K562 (cell line): ENCODE measurements around the gene CCP110. TPM values are rescaled to one million over a fixed set of nuclear protein-coding genes. Genes with fewer than 3 reads are reported as not detected.

ENCODE experiments used
- ARID4B ChIP-seq: sonication (generic); formaldehyde crosslinking; IDR thresholded peaks from 2 replicates; pipeline ENCODE4 v1.8.0; 2022; ENCODE audit warnings: mild to moderate bottlenecking, missing genetic modification reagents
- CREB3 ChIP-seq: fragments of 450-650 bp; conservative IDR thresholded peaks from 2 replicates; pipeline ENCODE4 v1.6.1; 2016; ENCODE audit warnings: missing genetic modification characterization, low read depth, mild to moderate bottlenecking, missing compliant biosample characterization, moderate library complexity
- E2F1 ChIP-seq: sonication (generic); formaldehyde crosslinking; IDR thresholded peaks from 2 replicates; pipeline ENCODE4 v1.8.1; 2023; ENCODE audit warnings: mild to moderate bottlenecking, missing genetic modification reagents, moderate library complexity
- FOXJ2 ChIP-seq: fragments of 200-800 bp; sonication (Bioruptor generic); IDR thresholded peaks from 2 replicates; pipeline ENCODE4 v1.6.1; 2016; ENCODE audit warnings: missing genetic modification characterization, missing compliant biosample characterization
- HNRNPLL ChIP-seq: fragments of 200-400 bp; formaldehyde crosslinking; IDR thresholded peaks from 2 replicates; pipeline ENCODE4 v1.6.1; 2017; ENCODE audit warnings: low read length, low read depth, mild to moderate bottlenecking; ENCODE audit not compliant: poor library complexity, severe bottlenecking
- RBFOX2 ChIP-seq: fragments of 200-400 bp; formaldehyde crosslinking; IDR thresholded peaks from 2 replicates; pipeline ENCODE4 v1.6.1; 2017; ENCODE audit warnings: low read depth, mild to moderate bottlenecking, low read length, moderate library complexity
- RBM22 ChIP-seq: fragments of 200-400 bp; formaldehyde crosslinking; IDR thresholded peaks from 2 replicates; pipeline ENCODE4 v1.6.1; 2018; ENCODE audit warnings: low read length, low read depth; ENCODE audit not compliant: poor library complexity, severe bottlenecking
- STAT6 ChIP-seq: sonication (generic); formaldehyde crosslinking; IDR thresholded peaks from 2 replicates; pipeline ENCODE4 v1.8.1; 2023; ENCODE audit warnings: mild to moderate bottlenecking, missing genetic modification reagents
- ZC3H8 ChIP-seq: fragments of 450-650 bp; IDR thresholded peaks from 2 replicates; pipeline ENCODE4 v1.6.1; 2017
- ZNF592 ChIP-seq: fragments of 450-650 bp; IDR thresholded peaks from 2 replicates; pipeline ENCODE4 v1.6.1; 2017; ENCODE audit warnings: antibody characterized with exemption, mild to moderate bottlenecking
- polyA plus RNA-seq, 8 experiments: library from polyadenylated mRNA; depleted of rRNA in 4 of 8; stranded (reverse) in 5 of 8; unstranded in 3 of 8; fragments of >200 nt; fragmentation: Nextera tagmentation in 2 of 8; fragmentation: Illumina TruSeq in 1 of 8; extraction: Ambion mirVana in 2 of 8; extraction: Trizol in 1 of 8; gene quantifications; 2 replicates each; pipeline versions ENCODE4 v1.2.1 to v1.2.3, GENCODE V29; 2011 to 2014; ENCODE audit warnings: inconsistent platforms in 1 of 8, missing spikeins in 1 of 8
- total RNA-seq, 7 experiments: library from RNA; depleted of rRNA in 6 of 7; stranded (reverse); fragments of >200 nt in 6 of 7; fragmentation: Illumina TruSeq in 2 of 7; extraction: Trizol in 2 of 7; gene quantifications; 2 replicates each; pipeline versions ENCODE4 v1.2.1 to v1.2.3, GENCODE V29; 2011 to 2021; ENCODE audit warnings: low replicate concordance in 1 of 7

Gene CCP110
- total and polyA plus RNA-seq, 9 of the 15 experiments (the other 6 are each of a cell fraction or from before 2014, with no cell fraction given): 3.5 to 16.1 (median 12.1) TPM

- peak; percentile 36 for TF ChIP-seq ARID4B (CRISPR knock-in tag)
- TF ChIP-seq RBFOX2: peak; percentile 92
- no peak for TF ChIP-seq RBM22
- TF ChIP-seq STAT6 (CRISPR knock-in tag): no peak
- TF ChIP-seq CREB3 (tag): 0 out of 2 replicates have a peak, but pooled peaks have one; percentile 39
- TF ChIP-seq E2F1: 0 out of 2 replicates have a peak, but pooled peaks have one; percentile 55
- TF ChIP-seq ZC3H8: no peak
- peak; percentile 40; the same call in 1 of the 2 replicates for TF ChIP-seq ZNF592
- TF ChIP-seq FOXJ2 (tag): peak; percentile 73
- TF ChIP-seq HNRNPLL: peak; percentile 52
These were observed at the start of gene CCP110 (continued) for GRCh38 chr16:19523559-19524355.
